PC-9 (cell line): ENCODE data around the gene TLL2. TPM values are rescaled to one million over a fixed set of nuclear protein-coding genes. Genes with fewer than 3 reads are reported as not detected.

ENCODE experiments used
- BruUV-seq: library from RNA; stranded (reverse); fragments of 400-500 nt; replicated peaks from 2 replicates; lab custom pipeline; 2021; lab: Mats Ljungman, UMichigan
- CTCF ChIA-PET: fragments of 300-600 bp; sonication (Branson Sonifier 250); formaldehyde crosslinking; loops from one replicate; lab custom pipeline; 2022; ENCODE audit warnings: antibody characterized with exemption; lab: Charles Lee
- POLR2A ChIA-PET: fragments of 300-600 bp; sonication (Branson Sonifier 250); formaldehyde crosslinking; loops from one replicate; lab custom pipeline; 2022; ENCODE audit warnings: antibody characterized with exemption; ENCODE audit not compliant: unreplicated experiment; lab: Charles Lee
- DNase-seq, 2 experiments: peaks; one replicate each; pipeline versions ENCODE4 v3.0.0 to v3.0.0-alpha.2; 2015 to 2022; ENCODE audit warnings: mixed read lengths in 1 of 2
- H2AFZ ChIP-seq: fragments of 200-600 bp; sonication (generic); 2 replicates; pipeline ENCODE4 v1.8.1; 2017; ENCODE audit warnings: antibody characterized with exemption
- H3F3A ChIP-seq: fragments of 200-600 bp; sonication (generic); 2 replicates; pipeline ENCODE4 v1.8.1; 2017; ENCODE audit warnings: antibody characterized with exemption, mild to moderate bottlenecking, low read depth; ENCODE audit not compliant: insufficient read depth
- H3K27ac ChIP-seq: fragments of 200-600 bp; sonication (generic); 2 replicates; pipeline ENCODE4 v1.6.1; 2016; ENCODE audit warnings: mixed run types
- H3K27me3 ChIP-seq: fragments of 200-600 bp; sonication (generic); 2 replicates; pipeline ENCODE4 v1.6.1; 2016; ENCODE audit warnings: low read depth, mixed run types; ENCODE audit not compliant: insufficient read depth
- H3K36me3 ChIP-seq: fragments of 200-600 bp; sonication (generic); 2 replicates; pipeline ENCODE4 v1.6.1; 2016; ENCODE audit warnings: low read depth, mixed run types
- H3K4me1 ChIP-seq: fragments of 200-600 bp; sonication (generic); replicated peaks from 2 replicates; pipeline ENCODE4 v1.6.1; 2016; ENCODE audit warnings: mixed run types; ENCODE audit not compliant: insufficient read depth
- H3K4me2 ChIP-seq: fragments of 200-600 bp; sonication (generic); 2 replicates; pipeline ENCODE4 v1.6.1; 2017; ENCODE audit warnings: mixed run types
- H3K4me3 ChIP-seq: fragments of 200-600 bp; sonication (generic); 2 replicates; pipeline ENCODE4 v1.6.1; 2016; ENCODE audit warnings: mixed run types
- H3K79me2 ChIP-seq: fragments of 200-600 bp; sonication (generic); 2 replicates; pipeline ENCODE4 v1.6.1; 2017; ENCODE audit warnings: low read depth, mixed run types
- H3K9me2 ChIP-seq: fragments of 200-600 bp; sonication (generic); 2 replicates; pipeline ENCODE4 v1.8.1; 2017; ENCODE audit warnings: mild to moderate bottlenecking; ENCODE audit not compliant: insufficient read depth
- H3K9me3 ChIP-seq: fragments of 200-600 bp; sonication (generic); 2 replicates; pipeline ENCODE4 v1.8.1; 2016; ENCODE audit warnings: low read depth; ENCODE audit not compliant: insufficient read depth
- H4K20me1 ChIP-seq: fragments of 200-600 bp; sonication (generic); 2 replicates; pipeline ENCODE4 v1.8.1; 2017; ENCODE audit not compliant: insufficient read depth
- EZH2 ChIP-seq: fragments of 200-600 bp; sonication (generic); IDR thresholded peaks from 2 replicates; pipeline ENCODE4 v1.8.0; 2017; ENCODE audit warnings: antibody characterized with exemption, low read depth
- intact Hi-C: fragments of 100-400 bp; cut with micrococcal nuclease; formaldehyde crosslinking; loops from one replicate; pipeline ENCODE4 v1.10.0; 2022; ENCODE audit not compliant: unreplicated experiment
- total RNA-seq: library from RNA; stranded (reverse); gene quantifications from 2 replicates; pipeline ENCODE4 v1.2.3, GENCODE V29; 2021
- TF ChIP-seq, protein P1 (sequence below): fragments of 200-600 bp; sonication (generic); conservative IDR thresholded peaks from 2 replicates; pipeline ENCODE4 v1.6.1; 2017; ENCODE audit warnings: mixed run types, antibody characterized with exemption, mild to moderate bottlenecking, moderate library complexity

The TLL2 gene
- total RNA-seq, 1 experiment from 2014 or later = not detected

DNA sequence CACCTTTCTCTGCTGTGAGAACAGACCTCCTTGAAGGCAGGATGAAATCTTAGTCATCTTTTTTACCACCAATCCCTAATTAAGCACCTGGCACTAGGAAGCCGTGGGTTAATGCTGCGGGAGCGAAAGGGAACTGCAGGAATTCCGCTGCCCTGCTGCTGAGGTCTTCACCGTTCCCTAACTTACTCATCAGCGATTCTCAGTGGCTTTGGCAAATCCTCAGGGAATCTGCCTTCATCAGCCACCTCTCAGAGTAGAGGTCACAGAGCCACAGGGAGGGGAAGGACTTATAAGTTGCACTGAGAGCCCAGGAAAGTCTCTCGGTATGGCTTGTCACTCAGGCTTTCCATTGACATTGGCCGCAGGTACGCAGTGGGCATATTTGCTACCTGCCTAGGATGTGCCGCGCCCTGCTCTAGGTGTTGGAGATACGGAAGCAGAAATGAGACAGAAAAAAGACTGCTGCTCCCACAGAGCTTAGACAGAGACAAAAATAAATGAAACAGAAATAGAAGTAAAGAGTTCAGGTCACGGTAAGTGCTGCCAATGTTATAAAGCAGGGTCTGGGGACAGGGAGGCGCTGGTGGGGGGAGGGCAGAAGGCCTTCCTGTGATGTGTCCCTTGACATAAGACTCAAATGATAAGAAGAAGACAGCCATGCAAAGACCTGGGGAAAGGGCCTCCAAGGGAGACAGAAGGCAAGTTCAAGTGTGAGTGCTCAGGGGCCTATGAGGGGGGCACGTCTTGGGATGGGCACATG is 82.3 kb downstream of the TLL2 start:
- no peaks in the 10 kb centered on the region for H3K4me1 ChIP-seq
- no TSS peak for BruUV-seq
- H3K79me2 ChIP-seq = no peaks in the 10 kb centered on the region
- no peaks in the 10 kb centered on the region for H3K36me3 ChIP-seq
- TF ChIP-seq, protein P1, sequence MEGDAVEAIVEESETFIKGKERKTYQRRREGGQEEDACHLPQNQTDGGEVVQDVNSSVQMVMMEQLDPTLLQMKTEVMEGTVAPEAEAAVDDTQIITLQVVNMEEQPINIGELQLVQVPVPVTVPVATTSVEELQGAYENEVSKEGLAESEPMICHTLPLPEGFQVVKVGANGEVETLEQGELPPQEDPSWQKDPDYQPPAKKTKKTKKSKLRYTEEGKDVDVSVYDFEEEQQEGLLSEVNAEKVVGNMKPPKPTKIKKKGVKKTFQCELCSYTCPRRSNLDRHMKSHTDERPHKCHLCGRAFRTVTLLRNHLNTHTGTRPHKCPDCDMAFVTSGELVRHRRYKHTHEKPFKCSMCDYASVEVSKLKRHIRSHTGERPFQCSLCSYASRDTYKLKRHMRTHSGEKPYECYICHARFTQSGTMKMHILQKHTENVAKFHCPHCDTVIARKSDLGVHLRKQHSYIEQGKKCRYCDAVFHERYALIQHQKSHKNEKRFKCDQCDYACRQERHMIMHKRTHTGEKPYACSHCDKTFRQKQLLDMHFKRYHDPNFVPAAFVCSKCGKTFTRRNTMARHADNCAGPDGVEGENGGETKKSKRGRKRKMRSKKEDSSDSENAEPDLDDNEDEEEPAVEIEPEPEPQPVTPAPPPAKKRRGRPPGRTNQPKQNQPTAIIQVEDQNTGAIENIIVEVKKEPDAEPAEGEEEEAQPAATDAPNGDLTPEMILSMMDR = no peak
- no peak for TF ChIP-seq EZH2
- H3K9me2 ChIP-seq = no peaks in the 10 kb centered on the region
- no peak overlapping the region for H3K4me3 ChIP-seq
- H3F3A ChIP-seq = no peaks in the 10 kb centered on the region
- POLR2A ChIA-PET = no interaction called here
- H2AFZ ChIP-seq = no peak overlapping the region
- no peaks in the 10 kb centered on the region for H4K20me1 ChIP-seq
- no peaks in the 10 kb centered on the region for H3K9me3 ChIP-seq
- DNase-seq = no peak
- intact Hi-C loops = no loop called here
- no peak overlapping the region for H3K4me2 ChIP-seq
- CTCF ChIA-PET = no interaction called here
- no peak overlapping the region for H3K27ac ChIP-seq
- peaks cover 6% of the 10 kb centered on the region; the same call in 1 of the 2 replicates for H3K27me3 ChIP-seq

DNA sequence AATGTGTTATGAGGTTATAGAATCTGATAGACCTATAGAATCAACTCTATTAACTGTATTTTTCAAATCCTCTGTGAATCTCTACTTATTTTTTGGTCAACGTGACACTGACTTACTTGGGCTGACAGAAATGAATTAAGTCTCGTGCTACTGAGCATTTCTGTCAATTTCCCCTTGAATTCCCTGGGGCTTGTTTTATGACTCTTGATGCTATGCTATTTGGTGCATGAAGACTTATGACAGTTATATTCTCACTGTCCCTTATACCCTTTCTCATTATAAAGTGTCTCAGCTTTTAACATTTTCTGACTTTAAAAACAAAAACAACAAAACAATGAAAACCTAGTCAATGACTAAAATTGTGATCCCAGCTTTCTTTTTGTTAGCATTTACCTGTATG is 86.4 kb downstream of the TLL2 start:
- Histone ChIP-seq H3K4me3 (no peak overlapping the region), H4K20me1 (no peaks in the 10 kb centered on the region), H2AFZ (no peak overlapping the region), H3K4me1 (no peaks in the 10 kb centered on the region), H3K27me3 (peaks cover 8% of the 10 kb centered on the region; the same call in 1 of the 2 replicates), H3K27ac (no peak overlapping the region), H3K79me2 (no peaks in the 10 kb centered on the region), H3K9me3 (no peaks in the 10 kb centered on the region), H3K36me3 (no peaks in the 10 kb centered on the region), H3K4me2 (no peak overlapping the region), H3F3A (no peaks in the 10 kb centered on the region), H3K9me2 (no peaks in the 10 kb centered on the region)
- intact Hi-C loops = no loop called here
- no peak for TF ChIP-seq EZH2
- TF ChIP-seq, protein P1 = no peak
- ChIA-PET CTCF (no interaction called here), POLR2A (no interaction called here)
- no peak for DNase-seq
- BruUV-seq = no TSS peak

DNA sequence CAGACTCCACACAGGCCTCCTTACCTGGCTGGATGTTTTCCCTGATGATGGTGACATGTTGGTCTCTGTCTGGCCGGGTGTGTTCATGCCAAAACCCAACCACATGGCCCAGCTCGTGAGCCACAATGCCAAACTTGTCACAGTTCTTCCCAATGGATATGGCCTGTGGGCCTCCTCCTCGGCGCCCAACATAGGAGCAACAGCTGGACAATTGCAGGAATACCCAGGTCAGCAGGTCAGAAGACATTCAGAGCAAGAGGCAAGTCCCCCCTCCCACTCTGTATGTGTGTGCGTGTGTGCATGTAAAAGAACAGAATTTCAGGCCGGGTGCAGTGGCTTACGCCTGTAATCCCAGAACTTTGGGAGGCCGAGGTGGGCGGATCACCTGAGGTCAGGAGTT is 91.2 kb downstream of the TLL2 start:
- H2AFZ ChIP-seq = no peak overlapping the region
- H3K36me3 ChIP-seq = no peaks in the 10 kb centered on the region
- H3K4me3 ChIP-seq = no peak overlapping the region
- no peak for DNase-seq
- no peaks in the 10 kb centered on the region for H3F3A ChIP-seq
- H3K79me2 ChIP-seq = no peaks in the 10 kb centered on the region
- H3K4me1 ChIP-seq = no peaks in the 10 kb centered on the region
- no peaks in the 10 kb centered on the region for H4K20me1 ChIP-seq
- H3K27ac ChIP-seq = no peak overlapping the region
- POLR2A ChIA-PET = interaction anchor here (0.6 kb wide), 1 partner anchor 354 kb away, joined by 8 read pairs; no protein-coding TSS in a partner anchor
- no TSS peak for BruUV-seq
- peaks cover 8% of the 10 kb centered on the region; the same call in 1 of the 2 replicates for H3K27me3 ChIP-seq
- TF ChIP-seq, protein P1 = no peak
- no peak for TF ChIP-seq EZH2
- CTCF ChIA-PET = no interaction called here
- no peaks in the 10 kb centered on the region for H3K9me2 ChIP-seq
- no peak overlapping the region for H3K4me2 ChIP-seq
- H3K9me3 ChIP-seq = no peaks in the 10 kb centered on the region
- intact Hi-C loops = no loop called here
